ENCODE data around the gene KRTAP20-2. TPM values are rescaled to one million over a fixed set of nuclear protein-coding genes. Genes with fewer than 3 reads are reported as not detected.

KRTAP20-2 gene
- total and polyA plus RNA-seq, 10 of the 15 experiments (the other 5 are each of a cell fraction or from before 2014, with no cell fraction given): not detected

- Histone ChIP-seq H3K36me3 (ENCODE audit: control insufficient read depth in 2 of 2, insufficient read depth in 2 of 2, low read length in 1 of 2) (no peaks in the 10 kb centered on the region), H3K27me3 (replicated peaks in 1 of 2; ENCODE audit: control insufficient read depth in 2 of 2, insufficient read depth in 2 of 2, low read length in 1 of 2) (no peaks in the 10 kb centered on the region), H3K9ac (ENCODE audit: control insufficient read depth, insufficient read depth, low read length) (no peak overlapping the region), H3K4me2 (ENCODE audit: control insufficient read depth, insufficient read depth) (no peak overlapping the region), H3K4me3 (no peak overlapping the region), H3K4me1 (ENCODE audit: control insufficient read depth, insufficient read depth, low read length) (no peaks in the 10 kb centered on the region), H3K79me2 (ENCODE audit: control insufficient read depth, insufficient read depth, low read length) (no peaks in the 10 kb centered on the region), H3K27ac (ENCODE audit: control insufficient read depth, insufficient read depth) (no peak overlapping the region), H4K20me1 (ENCODE audit: control insufficient read depth, insufficient read depth) (no peaks in the 10 kb centered on the region), H2AFZ (ENCODE audit: control insufficient read depth, low read depth, low read length) (no peak overlapping the region), H3K9me3 (replicated peaks; ENCODE audit: control insufficient read depth, insufficient read depth, low read length) (no peaks in the 10 kb centered on the region)
- FAIRE-seq: no peak
- CTCF ChIA-PET: no interaction called here
- intact Hi-C loops (cut with micrococcal nuclease; ENCODE audit: unreplicated experiment): no loop called here
- RAD21 ChIA-PET (ENCODE audit: unreplicated experiment): no interaction called here
- BruUV-seq (replicated peaks): no TSS peak
- SMC1A ChIA-PET (ENCODE audit: uncharacterized antibody, unreplicated experiment): no interaction called here
- POLR2A ChIA-PET: no interaction called here
- DNase-seq (ENCODE audit: low read depth, low spot score): no peak
- WGBS (ENCODE audit: insufficient coverage, insufficient replicate concordance, low lambda C conversion rate, missing lambda C conversion rate): 0% methylated on average over 1 of the region's 1 CpG
- in situ Hi-C loops (cut with MboI): no loop called here
- TF ChIP-seq SMAD5 (IDR thresholded peaks at IDR 0.05; ENCODE audit: low read depth) (no peak), CEBPB (IDR thresholded peaks at IDR 0.05; ENCODE audit: borderline replicate concordance in 1 of 2, low read depth in 2 of 2, low read length in 2 of 2) (no peak), ZBTB4 (CRISPR knock-in tag; IDR thresholded peaks at IDR 0.05) (no peak), E4F1 (IDR thresholded peaks at IDR 0.05; ENCODE audit: borderline replicate concordance, partially characterized antibody) (no peak), BRCA1 (IDR thresholded peaks at IDR 0.05; ENCODE audit: low read depth, low read length) (no peak), RFX5 (IDR thresholded peaks at IDR 0.05; ENCODE audit: low read depth, low read length) (no peak), ZBTB40 (IDR thresholded peaks at IDR 0.05; ENCODE audit: borderline replicate concordance) (no peak), ZSCAN29 (IDR thresholded peaks at IDR 0.05) (no peak), RELA (IDR thresholded peaks at IDR 0.05; ENCODE audit: borderline replicate concordance, partially characterized antibody) (no peak), MEF2B (IDR thresholded peaks at IDR 0.05; ENCODE audit: partially characterized antibody, poor library complexity, severe bottlenecking) (no peak), ATF7 (IDR thresholded peaks at IDR 0.05; ENCODE audit: low read depth) (no peak), ZNF24 (IDR thresholded peaks at IDR 0.05) (no peak)
- no peak for ATAC-seq
These were observed 45.6 kb downstream of the KRTAP20-2 start for GRCh38 chr21:30680586-30680985.
